LNCaP clone FGC (cell line): ENCODE results near the gene OR4E2.

ENCODE experiments used
- DNase-seq: peaks from one replicate; pipeline ENCODE4 v3.0.0-alpha.2; 2011; ENCODE audit warnings: low read depth
- H3K4me3 ChIP-seq: 2 replicates; pipeline ENCODE4 v1.5.1; 2011; ENCODE audit warnings: mild to moderate bottlenecking, low read depth, low read length, control low read depth
- CTCF ChIP-seq: IDR thresholded peaks from 2 replicates; pipeline ENCODE4 v1.5.1; 2012; ENCODE audit warnings: mild to moderate bottlenecking; ENCODE audit not compliant: control insufficient read depth, insufficient read depth; ENCODE audit errors: extremely low read depth

OR4E2 gene

GRCh38 chr14:21668377-21668776 lies 14.7 kb downstream of the OR4E2 start:
- no peak overlapping the region for H3K4me3 ChIP-seq
- DNase-seq: peak; percentile 33
- no peak for TF ChIP-seq CTCF

DNA sequence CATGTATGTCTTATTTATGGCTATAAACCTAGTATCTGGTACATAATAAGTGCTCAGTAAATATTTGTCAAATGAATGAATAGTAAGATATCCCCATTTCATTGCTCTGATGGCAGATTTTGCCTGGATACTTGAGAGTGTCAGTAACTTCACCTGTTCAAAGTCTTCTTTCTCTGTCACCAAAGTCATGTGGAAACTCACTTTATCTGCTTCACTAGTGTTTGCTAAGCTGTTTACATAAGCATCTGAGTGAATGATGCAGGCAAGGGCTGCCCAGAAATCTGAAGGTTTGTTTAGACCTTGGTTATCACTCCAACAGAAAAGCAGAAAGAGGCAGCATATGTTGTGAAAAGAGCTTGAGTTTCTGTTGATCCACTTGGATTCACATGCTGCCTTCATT lies 15.6 kb downstream of the OR4E2 start:
- DNase-seq: no peak
- no peak for TF ChIP-seq CTCF
- no peak overlapping the region for H3K4me3 ChIP-seq

DNA sequence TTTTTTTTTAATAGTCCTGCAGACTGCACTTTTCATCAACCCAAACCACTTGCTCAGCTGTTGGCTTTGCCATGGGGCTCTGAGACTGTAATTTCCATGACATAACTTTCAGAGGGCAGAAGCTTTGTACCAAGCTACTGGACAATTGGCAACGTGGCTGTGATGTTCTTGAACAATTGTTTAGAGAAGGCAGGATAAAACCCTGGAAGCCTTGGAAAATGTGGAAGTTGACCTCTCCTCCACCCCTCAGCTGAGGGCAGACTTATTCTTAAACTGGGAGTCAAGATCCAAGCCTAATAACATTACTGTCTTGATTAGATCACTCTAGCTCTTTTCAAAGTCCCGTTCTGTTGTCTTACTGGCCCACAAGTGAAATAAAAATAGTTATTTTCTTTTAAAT lies 17.7 kb downstream of the OR4E2 start:
- H3K4me3 ChIP-seq: no peak overlapping the region
- DNase-seq: no peak
- TF ChIP-seq CTCF: no peak

GRCh38 chr14:21672116-21672515 lies 18.5 kb downstream of the OR4E2 start:
- no peak for DNase-seq
- H3K4me3 ChIP-seq: no peak overlapping the region
- no peak for TF ChIP-seq CTCF

DNA sequence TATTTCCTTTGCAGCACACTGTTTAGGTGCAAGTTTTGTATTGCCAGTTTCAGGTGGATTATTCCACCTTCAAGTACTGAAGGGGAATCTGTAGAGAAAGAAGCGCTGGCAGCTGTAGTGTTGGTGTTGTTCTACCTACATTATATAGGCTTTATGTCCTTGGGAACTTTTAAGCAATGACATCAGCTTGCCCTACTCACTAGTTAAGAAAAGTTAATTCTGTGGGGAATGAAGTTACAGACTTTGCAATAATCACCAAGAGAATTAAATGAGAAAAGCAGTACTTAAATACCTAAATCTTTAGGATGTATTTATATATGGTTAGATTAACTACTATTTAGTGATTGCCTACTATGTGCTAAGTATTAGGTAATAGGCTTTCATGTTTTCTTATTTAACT lies 20.1 kb downstream of the OR4E2 start, which contains the start of gene OR4E1:
OR4E1 (minus strand) TSS at position 101 of the 400 bp plus-strand sequence. CDS start 2,883 bp downstream, outside the sequence.
- H3K4me3 ChIP-seq: no peak within 1 kb of the TSS
- no peak for DNase-seq
- TF ChIP-seq CTCF: no peak

DNA sequence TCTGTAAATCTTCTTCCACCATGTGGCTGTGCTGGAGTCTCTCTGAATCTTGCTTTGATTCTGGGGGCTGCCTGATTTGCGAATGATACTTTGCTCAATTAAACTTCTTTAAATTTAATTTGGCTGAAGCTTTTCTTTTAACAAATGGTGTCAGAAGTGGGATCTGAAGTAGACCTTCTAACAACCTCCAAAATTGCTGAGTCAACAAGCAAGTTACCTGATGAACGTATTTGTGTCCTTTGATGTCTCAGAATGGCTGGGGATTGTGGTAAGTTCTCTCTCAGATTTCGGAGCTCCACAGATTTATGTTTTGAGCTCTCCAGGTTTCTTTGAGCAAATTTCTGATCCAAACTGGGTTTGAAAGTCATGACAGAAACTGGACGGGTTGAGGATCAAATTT lies 21.9 kb downstream of the OR4E2 start:
- H3K4me3 ChIP-seq: no peak overlapping the region

DNA sequence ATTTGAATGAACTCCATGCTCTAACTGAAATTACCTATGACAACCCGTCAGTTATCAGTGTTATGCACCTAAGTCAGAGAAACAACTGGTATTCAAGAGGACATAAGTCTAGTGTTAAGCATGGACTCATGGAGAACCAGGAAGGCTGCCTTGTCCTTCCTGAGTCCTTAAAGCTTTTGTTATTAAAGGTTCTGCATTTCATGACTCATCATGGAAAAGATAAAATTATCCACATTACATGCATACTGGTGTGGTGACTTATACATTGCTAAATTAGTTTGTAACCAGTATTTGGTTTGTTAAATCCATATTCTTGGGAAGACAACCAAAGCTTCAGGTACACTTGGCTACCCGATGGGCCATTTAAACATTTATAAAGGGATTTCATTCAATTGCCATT lies 26.4 kb downstream of the OR4E2 start:
- no peak for TF ChIP-seq CTCF
- no peak for DNase-seq
- H3K4me3 ChIP-seq: no peak overlapping the region

More for the DNA sequence above, 21.9 kb downstream of the OR4E2 start:
- no peak for DNase-seq
- TF ChIP-seq CTCF: no peak
